GM04504 (cell line): ENCODE data around the gene PIGZ.

Experiments
- DNase-seq: peaks from one replicate; pipeline ENCODE4 v3.0.0-alpha.2; 2012; ENCODE audit warnings: low read depth

PIGZ gene

DNA sequence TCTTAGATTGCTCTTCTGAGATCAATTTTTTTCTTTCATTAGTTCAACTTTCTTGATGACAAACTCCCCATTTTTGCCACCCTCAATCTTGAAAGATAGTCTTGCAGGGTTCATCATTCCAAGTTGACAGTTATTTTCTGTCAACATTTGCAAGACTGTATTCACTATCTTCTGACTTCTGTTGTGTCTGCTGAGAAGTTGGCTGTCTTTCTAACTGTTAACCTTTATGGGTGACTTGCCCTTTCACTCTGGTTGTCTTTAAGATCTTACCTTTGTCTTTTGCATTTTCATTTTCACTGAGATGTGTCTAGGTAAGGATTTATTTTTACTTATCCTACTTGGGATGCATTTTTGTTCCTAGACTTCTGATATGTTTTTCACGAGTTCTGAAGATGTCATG, 14.6 kb upstream of the PIGZ start:
- DNase-seq = no peak

DNA sequence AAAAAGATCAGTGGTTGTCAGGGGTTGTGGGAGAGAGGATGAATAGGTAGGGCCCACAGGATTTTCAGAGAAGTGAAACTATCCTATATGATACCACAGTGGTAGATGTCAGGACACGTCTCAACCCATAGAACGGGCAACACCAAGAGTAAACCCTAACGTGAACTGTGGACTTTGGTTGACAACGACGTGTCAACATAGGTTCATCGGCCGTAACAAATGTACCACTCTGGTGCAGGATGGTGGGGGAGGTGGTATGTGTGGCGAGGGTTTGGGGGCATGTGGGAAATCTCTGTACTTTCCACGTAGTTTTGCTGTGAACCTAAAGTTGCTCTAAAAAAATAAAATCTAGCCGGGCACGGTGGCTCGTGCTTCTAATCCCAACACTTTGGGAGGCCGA, 13.0 kb upstream of the PIGZ start:
- no peak for DNase-seq

DNA sequence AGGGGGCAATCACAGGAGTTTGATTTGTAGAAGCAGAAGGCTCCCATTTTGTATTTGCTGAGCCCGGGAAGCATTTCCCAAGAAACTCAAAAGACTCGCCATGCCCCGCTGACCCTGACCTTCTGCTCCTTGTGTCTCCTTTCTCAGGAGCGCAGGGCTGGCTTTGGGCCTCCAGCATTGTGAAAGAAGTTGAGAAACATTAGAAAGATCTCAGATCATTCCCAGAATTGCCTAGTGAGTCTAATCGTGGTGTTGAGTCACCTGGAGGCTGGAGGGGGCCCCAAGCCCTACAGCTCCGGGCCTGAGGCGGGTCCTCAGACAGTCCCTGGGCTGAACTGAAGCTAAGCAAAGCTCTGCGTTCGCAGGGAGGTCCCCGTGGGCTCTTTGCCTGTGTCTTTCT, 10.9 kb upstream of the PIGZ start:
- DNase-seq = no peak

DNA sequence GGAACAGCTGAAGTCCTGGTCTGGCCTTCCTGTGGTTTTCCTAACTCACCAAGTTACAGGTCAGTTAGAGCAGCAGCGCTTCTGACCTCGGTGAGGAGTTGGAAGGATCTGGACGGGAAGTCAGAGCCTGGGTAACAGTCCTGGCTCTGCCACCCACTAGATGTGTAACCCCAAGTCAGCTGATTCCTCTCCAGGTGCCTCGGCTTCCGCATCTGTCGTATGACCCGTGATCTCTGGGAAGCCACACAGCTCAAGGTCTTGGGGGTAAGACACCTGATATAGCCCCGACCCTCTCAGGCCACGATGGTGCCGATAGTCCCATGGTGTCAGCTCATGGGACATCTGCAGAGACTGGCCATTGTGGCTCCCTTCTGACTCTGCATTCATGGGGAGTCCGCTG, 8.3 kb upstream of the PIGZ start:
- no peak for DNase-seq

DNA sequence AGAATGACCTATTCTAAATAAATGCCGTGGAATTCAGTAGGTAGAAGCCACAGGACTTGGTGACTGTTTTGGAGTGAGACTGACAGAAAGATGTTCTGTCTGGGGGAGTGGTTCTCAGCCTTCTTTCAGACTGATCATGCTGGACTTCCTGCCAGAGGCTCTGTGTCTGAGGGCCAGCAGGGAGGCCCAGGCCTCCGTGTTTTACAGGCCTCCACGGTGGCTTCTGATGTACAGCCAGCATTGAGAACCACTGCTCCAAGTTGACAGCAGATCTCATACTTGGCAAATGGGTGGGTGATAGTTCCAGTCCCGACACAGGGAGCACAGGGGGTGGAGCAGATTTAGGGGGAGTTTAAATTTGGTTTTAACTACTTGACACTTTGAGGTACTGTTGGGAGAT, 6.7 kb upstream of the PIGZ start:
- DNase-seq = no peak

DNA sequence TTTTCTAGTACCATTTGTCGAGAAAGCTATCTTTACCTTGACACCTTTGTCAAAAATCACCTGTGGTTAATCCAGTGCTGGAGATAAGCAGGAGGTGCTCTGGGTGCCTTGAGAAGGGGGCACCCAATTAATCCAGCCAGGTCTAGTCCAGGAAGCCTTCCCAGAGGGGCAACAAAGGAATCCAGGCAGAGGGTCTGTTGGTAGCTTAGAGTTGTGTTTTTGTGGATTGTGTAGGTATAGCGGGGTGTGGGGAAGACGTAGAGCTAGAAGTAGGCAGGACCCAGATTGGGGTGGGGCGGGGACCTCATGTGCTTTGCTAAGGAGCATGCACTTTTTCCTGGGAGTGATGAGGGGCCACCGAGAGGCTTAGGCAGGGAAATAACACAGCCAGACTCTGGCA, 6.0 kb upstream of the PIGZ start:
- no peak for DNase-seq

DNA sequence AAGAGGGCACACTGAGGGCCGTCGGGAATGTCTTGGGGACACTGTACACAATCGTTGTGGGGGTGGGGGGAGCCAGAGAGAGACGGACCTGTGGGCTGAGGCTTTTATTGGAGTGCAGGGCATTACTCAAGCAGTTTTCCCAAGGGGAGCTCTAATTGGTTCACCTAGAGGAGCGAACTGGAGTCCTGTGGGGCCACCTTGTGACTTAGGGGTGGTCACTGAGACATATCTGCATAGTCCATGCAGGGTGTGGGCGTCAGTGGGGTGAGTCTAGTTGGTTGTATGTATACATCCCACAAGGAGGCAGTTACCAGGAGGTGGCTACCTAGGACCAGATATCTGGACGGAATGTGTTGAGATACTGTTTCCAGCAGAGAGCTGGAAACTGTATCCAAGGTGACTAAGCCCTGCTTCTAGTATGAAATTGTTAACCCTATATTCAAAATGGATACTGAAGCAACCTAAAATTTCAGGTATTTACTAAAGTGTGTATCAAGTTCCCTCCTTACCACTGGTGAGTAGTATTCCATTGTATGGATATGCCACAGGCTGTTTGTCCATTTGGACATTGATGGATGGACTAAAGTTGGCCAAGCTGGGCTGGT, 2.6 kb upstream of the PIGZ start:
- no peak for DNase-seq

DNA sequence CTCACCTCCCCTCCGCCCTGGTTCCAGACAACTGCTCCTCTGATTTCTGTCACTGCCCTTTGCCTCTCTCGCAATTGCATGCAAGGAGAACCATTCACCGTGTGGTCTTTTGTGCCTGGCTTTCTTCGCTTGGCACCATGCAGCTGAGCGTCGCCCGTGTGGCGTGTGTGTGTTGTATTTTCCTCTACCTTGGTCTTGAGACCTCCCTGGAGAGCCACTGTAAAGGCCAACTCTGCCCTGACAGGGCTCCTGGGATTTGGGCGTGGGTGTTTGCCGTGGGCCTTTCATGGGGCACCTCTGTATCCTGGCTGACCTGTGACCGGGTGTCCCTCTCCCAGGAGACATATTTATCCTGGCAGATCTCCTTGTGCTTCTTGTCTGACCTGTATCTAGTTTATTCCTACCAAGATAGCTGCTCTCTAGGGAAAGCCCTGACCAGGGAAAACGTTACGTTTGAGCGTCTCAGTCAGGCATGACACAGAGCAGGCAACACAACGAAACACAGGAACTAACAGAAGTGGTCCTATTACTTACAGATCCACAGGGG, 2.0 kb upstream of the PIGZ start:
- no peak for DNase-seq

DNA sequence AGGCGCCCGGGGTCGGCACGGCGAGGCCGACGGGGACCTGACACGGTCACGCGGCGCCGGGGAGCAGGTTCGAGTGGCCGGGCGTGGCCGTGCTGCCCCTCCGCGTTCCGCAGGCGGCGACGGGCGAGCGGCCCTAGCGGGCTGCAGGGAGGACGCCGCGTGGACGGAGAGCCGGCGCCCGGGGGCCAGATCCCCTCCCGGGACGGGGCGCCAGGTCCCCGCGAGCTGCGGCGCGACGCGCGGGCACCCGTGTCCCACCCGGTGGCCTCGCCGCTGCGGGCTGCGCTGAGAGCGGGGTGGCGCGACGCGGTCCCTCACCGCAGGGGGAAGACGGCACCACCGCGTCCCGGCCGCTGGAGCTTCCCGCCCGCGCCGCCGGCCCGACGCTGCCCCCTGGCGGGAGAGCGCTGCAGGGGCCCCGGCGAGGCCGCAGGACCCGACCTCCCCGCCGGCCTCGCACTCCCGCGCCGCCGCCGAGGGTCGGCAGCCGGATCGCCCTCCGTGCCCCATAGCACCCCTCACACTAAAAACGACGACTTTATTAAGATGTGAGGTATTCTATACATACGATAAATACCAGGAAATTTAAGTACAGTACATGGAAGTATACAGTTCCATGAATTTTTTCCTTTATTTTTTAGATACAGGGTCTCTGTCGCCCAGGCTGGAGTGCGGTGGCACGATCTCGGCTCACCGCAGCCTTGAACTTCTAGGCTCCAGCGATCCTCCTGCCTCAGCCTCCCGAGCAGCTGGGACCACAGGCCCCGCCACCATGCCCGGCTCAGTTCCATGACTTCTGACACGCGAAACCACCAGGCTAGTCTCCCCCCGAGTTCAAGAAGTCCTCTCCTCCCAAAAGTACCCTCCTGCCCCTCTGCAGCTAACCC, 1.3 kb upstream of the PIGZ start:
- no peak for DNase-seq

DNA sequence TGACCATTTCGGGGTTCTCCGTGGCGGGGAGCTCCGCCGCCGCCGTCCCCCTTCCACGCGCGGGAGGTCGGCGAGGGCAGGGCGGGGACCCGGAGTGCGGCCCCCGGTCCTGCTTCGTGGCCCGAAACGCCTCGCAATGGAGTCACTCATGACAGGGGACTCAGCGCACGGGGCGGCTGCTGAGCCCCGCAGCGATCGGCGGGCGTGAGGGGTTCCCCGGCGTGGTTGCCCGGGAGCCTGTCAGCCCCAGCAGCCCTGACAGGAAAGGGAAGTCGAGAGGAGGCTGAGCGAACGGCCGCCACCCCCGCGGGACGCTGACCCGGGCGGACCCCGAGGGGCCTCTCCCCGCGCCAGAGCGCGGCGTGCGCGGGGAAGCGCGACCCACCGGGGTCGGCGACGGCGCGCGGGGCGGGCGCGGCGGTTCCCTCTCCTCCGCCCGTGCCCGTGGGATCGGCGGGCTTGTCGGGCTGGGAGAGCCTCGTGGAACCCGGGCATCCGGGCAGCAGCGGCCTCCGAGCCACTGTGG, 564 bp upstream of the PIGZ start:
- no peak for DNase-seq

DNA sequence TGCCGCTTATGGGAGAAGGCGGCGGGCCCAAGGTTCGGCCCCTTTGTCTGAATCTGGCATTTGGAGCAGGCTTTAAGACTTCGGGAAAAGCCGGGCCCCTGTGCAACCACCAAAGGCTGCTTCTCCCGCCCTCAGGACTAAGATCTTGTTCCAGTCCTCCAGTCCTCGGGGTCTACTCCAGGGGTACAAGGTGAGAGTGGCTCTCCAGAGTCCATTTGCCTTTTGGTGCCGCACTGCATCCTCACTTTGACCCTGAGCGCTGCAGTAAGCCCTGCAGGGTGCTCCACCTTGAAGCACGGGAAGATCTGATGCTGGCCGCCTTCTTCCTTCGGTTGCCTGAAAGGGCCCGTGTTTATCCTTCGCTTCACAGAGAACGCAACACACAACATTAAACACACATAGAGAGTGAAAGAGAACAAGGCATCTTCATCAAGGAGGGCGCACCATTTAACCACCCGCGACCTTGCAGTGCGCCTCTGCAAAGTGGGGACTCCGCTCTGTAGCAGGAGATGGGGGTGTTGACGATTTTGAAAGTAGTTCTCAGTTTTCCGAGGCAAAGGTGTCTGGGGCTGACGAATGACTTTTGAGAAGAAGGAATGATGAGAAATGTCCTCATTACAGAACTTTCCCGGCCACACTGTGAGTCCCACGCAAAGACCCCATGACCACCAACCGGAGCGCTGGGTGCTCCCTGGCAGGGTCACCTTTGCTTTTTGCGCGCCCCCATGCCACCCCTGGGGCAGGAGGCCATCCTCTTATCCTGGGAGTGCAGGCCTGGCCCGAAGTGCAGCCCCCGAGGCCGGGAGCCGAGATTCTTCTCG, 1.0 kb downstream of the PIGZ start:
- DNase-seq = no peak

DNA sequence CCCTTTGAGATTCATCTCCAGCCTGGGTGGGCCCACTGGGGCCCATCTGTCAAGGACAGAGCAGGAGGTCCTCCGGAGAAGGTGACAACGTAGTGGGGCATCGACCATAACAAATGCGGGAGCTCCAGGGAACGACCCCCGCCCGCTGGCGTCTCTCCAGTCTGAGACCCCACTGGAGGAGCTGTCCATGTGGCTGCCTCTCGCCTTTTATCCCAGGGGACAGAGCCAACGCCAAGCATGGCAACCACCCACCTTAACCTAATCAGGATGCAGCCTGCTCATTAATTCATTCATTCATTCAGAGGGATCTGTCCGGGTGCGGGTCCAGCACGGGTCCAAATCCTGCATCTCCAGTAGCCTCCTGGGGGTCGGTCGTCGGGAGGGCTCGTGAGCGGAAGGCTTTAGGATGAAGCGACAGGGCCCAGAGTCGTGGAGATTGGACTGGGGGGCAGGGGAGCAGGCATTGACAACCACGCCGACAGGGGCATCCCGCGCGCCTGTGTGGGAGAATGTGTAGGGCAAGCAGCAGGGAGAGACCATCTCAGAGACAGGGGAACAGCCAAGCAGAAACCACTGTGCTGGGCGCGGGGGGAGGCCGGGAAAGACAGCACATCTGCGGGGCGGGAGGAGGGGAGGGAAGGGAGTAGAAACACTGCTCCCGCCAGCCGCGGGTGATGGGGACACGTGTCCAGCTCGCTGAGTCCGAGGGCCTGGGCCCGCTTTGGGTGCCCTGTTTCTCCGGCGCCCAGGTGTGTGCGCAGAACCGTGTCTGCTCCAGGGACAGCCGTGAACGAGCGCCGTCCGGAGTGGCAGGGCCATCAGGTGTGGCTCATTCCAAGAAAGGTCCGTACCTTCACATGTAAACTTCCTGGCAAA, 1.9 kb downstream of the PIGZ start:
- no peak for DNase-seq

DNA sequence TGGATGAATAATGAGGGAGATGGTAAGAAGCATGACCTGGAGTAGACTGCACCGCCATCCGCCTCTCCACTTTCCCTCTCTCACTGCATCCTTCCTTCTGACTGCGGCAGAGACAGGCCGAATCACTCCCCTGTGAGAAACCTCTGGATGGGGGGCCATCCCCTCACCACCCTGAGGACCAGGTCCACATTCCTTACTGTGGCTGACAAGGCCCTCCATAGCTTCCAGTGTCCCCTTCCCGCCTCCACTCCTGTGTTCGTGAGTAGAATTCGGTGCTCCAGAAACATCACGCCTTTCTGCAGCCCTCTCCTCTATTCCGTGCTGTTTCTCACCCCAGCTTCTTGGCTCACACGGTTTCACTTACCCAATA, 2.8 kb downstream of the PIGZ start:
- DNase-seq = no peak

DNA sequence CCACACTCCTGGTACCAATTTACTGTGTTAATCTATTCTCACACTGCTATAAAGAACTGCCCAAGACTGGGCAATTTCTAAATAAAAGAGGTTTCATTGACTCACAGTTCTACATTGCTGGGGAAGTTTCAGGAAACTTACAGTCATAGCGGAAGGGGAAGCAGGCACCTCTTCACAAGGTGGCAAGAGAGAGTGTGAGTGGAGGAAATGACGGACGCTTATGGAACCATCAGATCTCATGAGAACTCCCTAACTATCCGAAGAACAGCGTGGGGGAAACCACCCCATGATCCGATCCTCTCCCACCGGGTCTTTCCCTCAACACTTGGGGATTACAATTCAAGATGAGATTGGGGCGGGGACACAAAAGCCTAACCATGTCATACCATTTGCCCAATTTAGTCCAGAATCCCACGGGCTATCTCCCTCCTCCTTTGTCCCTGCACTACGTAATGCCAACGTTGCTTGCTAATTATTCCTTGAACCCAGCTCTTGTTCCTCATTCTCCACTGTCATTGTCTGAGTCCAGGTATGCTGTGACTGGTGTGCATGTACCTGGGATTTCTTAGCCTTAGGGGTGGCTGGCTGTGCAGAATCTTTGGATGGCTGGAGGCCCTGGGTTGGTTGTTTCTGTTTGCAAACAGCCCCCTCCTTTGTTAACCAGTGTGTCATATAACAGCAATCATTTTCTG, 3.4 kb downstream of the PIGZ start:
- DNase-seq = no peak

DNA sequence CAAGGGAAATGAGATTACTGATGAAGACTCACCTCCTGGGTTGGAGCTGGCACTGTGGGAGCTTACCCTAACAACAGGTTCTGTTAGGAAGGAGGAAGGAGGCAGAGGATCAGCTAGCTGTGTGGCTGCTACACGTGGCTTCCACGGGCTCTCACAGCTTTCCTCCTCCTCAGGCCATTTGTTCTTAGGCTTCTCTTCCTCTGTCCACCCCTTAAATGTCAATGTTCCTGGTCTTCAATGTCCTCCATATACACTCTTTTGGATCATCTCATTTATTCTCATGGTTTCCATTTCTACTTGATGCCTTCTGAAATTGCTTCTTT, 5.0 kb downstream of the PIGZ start:
- no peak for DNase-seq

DNA sequence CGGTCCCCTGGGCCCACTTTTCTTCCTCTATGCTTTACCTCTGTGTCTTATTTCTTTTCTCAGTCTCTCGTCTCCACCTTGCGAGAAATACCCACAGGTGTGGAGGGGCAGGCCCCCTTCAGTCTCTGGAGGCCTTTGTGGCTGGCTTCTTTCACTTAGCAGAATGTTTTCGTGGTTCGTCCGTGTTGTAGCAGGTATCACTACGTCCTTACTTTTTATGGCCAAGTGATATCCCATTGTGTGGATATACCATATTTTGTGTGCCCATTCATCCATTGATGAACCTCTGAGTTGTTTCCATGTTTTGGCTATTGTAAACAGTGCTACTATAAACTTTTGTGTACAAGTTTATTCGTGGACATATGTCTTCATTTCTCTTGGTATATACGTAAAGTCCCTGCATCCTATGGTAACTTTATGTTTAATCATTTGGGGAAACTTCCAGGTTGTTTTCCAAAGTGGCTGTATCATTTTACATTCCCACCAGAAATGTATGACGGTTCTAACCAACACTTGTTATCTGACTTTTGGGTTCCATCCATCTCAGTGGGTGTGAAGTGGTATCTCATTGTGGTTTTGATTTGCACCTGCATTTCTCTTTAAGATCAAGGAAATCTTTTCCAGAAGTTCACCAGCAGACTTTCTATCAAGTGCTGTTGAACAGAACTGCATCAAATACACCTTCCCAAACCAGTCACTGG, 5.6 kb downstream of the PIGZ start:
- DNase-seq = no peak

DNA sequence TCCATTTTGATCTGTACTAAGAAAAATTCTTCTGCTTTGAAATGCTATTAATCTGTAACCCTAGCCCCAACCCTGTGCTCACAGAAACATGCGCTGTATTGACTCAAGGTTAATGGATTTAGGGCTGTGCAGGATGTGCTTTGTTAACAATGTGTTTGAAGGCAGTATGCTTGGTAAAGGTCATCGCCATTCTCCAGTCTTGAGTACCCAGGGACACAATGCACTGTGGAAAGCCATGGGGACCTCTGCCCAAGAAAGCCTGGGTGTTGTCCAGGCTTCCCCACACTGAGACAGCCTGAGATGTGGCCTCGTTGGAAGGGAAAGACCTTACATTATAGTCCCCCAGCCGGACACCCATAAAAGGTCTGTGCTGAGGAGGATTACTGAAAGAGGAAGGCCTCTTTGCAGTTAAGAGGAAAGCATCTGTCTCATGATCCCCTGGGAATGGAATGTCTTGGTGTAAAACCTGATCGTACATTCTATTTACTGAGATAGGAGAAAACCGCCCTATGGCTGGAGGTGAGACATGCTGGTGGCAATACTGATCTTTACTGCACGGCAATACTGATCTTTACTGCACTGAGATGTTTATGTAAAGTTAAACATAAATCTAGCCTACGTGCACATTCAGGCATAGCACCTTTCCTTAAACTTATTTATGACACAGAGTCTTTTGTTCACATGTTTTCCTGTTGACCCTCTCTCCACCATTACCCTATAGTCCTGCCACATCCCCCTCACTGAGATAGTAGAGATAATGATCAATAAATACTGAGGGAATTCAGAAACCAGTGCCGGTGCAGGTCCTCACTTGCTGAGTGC, 6.3 kb downstream of the PIGZ start:
- DNase-seq = no peak

DNA sequence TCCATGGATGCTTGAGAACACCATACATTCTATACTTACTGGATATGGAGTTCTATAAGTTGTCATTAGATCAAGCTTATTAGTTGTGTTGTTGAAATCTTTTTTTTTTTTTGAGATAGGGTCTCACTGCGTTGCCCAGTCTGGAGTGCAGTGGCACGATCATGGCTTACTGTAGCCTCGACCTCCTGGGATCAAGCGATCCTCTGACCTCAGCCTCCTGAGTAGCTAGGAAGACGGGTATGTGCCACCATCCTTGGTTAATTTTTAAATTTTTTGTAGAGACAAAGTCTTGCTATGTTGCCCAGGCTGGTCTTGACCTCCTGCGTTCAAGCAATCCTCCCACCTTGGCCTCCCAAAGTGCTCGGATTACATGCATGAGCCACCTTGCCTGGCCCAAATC, 13.8 kb downstream of the PIGZ start:
- DNase-seq = no peak

DNA sequence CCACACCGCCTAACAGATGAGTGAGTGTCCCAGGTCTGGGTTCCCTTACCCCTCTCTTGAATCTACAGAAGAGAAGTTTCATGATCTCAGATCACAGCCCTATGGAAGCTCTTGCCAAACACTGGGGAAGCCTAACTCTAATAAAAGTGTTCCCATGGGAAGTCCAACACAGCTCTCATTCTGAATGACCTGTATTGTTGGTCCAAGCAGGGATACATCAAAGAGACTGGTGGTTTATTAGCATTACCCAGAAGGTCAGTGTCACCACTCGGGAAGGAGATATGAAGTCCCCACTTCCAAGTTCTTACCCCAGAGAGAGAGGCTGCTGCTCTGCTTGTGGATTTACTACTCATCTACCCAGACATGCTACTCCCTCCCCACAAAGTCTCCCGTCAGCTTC, 17.3 kb downstream of the PIGZ start:
- DNase-seq = no peak

DNA sequence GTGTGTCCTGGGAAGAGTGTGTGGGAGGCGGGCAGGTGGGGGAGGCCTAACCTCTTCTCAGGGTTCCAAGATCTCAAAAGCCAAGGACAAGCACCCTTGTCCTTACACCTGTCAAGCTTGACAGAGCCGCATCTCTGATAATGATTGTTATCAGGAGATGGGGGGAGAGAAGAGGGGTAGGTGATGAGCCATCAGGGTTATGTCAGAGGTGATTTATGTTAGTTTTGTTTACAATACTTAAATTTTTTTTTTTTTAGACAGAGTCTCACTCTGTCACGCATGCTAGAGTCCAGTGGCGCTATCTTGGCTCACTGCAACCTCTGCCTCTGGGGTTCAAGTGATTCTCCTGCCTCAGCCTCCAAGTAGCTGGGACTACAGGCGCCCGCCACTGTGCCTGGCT, 18.9 kb downstream of the PIGZ start:
- DNase-seq = no peak
